GM21786 (cell line): ENCODE results near the gene TENT5A.
A peak's percentile ranks its signal among the peaks of the same experiment; 100 is the strongest.

Experiments used
- ATAC-seq: cut with Tn5 transposase; IDR thresholded peaks from one replicate; pipeline ENCODE4 v1.9.1; 2021; ENCODE audit not compliant: unreplicated experiment

The TENT5A gene

DNA sequence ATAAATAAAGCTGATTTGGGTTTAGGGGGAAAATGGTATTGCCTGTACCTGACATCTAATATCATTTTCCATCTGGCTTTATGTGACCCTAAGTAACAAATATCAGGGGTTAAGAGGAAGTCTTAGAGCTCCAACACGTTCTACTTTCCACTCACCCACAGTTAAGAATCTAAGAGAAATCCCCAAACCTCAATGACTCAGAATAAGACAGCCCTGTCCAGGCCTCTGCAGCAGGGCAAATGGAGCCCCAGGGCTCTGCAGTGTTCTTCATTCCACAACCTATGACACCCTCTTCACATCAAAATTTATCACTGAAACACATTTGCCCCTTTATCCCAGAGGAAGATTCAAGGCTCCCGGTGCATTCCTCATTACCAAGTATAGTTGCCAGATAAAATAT is 20.3 kb upstream of the TENT5A start:
- peak; percentile 99 for ATAC-seq

DNA sequence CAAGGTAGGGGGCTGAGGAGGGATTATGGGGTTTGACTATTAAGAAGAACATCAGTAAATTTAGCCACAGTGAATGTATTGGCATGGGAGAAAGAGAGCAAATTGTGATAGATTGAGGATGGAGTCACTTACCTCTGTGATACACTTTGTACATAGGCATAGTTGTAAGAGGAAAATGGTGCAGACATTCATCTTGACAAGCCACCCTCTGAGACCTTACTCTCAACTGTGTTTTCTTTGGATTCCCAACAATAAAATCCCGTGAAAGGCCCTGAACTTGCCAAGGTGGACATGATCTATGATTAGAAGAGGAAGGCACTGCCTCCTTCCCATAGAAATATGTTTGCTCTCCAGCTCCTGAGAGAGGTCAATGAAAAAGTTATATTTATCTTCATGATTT is 18.6 kb upstream of the TENT5A start:
- ATAC-seq: no peak

DNA sequence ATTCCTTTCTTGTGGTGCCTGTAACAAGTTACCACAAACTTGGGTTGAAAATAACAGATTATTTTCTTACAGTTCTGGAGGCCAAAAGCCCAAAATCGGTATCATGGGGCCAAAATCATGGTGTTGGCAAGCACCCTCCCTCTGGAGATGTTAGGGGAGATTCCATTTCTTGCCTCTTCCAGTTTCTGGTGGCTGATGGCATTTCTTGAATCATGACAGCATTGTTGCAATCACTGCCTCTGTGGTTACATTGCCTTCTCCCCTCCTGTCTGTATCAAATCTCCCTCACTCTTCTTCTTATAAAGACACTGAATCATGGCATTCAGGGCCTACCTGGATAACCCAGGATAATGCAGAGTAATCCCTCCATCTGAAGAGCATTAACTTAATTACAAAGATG is 17.9 kb upstream of the TENT5A start:
- no peak for ATAC-seq

DNA sequence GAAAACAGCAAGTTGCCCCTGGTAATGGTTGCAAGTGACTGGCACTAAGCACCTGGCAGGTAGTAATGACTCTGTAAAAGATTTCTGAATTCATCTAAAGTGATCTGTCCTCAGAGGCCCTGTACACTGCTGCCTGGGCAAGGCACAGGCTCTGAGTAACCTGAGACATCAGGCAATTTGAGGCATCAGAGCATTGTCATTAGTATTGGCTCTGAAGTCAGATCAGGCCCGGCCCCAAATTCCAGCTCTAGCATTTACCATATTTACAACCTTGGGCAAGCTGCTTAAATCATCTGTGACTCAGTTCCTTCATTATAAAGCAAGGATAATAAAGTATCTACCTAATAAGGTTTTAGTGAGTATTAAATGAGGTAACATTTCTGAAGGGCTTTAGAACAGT is 17.3 kb upstream of the TENT5A start:
- ATAC-seq: no peak

DNA sequence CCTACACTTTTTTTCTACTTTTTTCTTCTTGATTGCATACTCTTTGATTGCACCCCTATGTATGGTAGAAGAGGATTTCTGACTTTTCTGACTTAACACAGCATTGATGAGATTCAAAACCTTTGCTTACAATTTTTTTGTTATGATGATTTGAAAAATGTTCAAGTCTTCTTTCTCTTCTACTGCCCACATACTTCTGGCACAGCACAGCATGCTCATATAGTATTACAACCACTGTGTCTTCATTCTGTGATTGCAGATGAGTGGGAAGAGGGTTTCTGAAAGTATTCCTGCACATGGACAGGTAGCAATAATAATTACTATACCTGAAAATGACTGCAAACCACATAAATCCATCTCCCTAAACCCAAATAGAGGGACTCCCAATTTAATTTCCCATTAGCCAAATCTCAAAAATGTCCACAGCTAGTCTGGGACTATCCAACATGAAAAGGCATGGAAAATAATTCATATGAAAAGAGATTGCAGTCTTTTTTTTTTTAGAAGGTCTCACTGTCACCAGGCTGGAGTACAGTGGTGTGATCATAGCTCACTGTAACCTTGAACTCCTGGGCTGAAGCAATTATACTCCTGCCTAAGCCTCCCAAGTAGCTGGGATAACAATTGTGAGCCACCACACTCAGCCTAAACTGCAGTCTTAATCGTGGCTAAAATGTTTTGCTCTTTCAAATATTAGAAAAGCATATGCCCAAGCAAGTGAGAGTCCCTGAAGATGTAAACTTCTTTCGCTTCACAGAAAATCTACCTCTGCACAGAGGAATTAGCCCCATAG is 15.9 kb upstream of the TENT5A start:
- no peak for ATAC-seq

- ATAC-seq: no peak
These were observed 14.8 kb upstream of the TENT5A start for GRCh38 chr6:81767163-81767891.

GRCh38 chr6:81766482-81767069 is 14.1 kb upstream of the TENT5A start:
- ATAC-seq: peak; percentile 71

DNA sequence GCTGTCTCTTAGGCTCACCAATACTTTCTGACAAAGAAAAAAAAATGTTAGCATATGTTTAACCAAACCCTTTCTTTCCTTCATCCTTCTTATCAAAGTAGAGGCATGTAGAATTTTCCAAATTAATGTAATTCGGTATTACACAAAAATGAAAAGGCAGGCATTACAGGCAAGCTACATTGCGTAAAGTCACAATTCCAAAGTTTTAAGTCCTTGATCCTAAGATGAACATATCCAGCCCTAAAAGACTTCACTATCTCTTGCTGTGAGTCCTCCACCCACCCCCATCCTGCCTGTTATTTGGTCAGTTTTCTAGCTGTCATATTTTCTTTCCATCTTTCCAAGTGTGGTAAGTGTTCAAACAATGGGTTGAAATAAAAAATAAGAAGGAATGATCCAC is 12.1 kb upstream of the TENT5A start:
- no peak for ATAC-seq

DNA sequence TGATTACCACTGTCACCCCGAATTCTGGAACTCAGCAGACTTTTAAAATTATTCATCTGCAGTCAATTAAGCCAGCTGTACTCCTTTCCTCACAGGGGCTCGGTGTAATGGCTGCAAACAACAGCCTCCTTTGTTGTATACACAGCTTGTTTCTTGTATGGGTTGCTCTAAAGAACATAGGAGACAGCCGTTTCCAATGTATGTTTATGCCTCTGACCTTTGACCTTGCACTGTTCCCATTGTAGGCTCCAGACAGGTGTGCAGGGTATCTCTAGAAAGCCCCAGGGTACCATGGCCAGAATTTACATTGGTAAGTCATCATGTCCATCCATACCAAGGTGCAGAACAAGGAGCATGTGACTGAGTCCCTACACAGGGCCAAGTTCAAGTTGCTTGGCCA is 11.5 kb upstream of the TENT5A start:
- no peak for ATAC-seq

DNA sequence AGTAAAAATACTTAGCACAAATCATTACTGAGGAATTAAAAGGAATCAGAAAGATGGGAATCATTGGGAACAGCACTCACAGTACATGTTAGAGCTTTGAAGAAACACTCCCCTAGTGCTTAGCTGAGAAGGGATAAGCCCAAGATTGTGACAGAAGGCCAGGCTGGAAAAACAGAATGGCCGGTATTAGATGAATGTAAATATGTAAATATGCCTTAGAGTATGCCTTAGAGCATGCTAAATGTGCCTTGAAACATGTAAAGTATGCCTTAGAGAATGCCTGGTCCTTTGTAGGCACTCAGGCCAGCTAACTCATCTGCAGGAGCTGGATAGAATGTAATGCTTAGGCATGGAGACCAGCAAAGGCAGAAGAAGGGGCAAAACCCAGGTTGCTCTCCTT is 10.6 kb upstream of the TENT5A start:
- no peak for ATAC-seq

DNA sequence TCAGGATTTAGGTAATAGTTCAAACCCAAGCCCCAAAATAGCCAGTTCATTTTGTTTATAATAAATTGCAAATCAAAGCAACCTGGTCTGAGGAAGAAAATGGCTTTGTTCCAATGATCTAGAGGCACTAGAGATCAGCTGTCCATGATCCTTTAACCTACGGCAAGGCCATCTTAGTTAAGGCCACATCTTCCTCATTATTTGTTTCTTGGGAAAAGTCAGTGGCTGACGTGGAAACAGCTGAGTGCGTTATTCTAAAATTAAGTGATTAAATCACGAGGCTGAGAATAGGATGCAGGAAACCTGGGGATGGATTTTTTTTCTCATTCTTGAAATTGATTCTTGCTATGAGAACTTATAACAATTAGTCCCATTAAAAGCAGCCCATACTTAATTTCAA is 10.1 kb upstream of the TENT5A start:
- no peak for ATAC-seq

DNA sequence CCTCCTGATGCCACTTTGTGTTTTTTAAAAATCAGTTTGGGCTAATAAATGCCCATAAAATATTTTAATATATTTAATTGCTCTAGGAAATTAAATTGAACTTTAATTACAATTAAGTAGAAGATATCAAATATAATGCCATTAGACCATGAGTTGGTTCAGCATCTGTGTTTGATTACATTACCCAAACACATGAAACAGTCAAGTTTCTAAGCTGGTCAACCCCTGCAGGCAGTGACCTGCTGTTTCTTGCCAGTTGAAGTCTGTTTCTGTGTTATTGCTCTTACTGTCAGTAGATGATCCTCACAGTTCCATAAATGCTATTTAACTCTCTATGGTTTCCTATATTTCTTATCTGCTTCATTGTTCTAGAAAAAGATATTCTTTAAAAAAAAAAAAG is 9.7 kb upstream of the TENT5A start:
- ATAC-seq: no peak

- ATAC-seq: no peak
These were observed 8.7 kb upstream of the TENT5A start for GRCh38 chr6:81761197-81761596.

DNA sequence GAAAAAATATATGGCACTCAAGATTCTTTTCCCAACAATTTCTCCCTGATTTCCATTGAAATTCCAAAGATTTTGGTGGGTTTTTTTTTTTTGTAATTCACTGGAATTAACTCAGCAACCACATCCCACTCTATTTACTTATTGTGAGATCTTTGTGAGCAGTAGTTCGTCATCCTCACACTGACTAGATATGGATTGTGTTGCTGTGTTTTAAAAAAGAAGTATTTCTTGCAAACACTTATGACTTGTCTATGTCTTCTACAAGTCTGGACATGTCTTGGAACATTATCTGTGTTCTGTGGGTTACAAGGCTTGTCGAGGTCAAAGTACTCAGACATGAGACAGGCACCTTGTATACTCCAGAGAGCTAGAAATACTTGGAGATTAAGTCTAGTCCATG is 7.3 kb upstream of the TENT5A start:
- ATAC-seq: peak; percentile 60

- no peak for ATAC-seq
These were observed 5.7 kb upstream of the TENT5A start for GRCh38 chr6:81758221-81758620.

- no peak for ATAC-seq
These were observed 4.2 kb upstream of the TENT5A start for GRCh38 chr6:81756690-81757089.

GRCh38 chr6:81755551-81755950 is 3.1 kb upstream of the TENT5A start:
- ATAC-seq: no peak

GRCh38 chr6:81754906-81755305 is 2.4 kb upstream of the TENT5A start:
- ATAC-seq: no peak

DNA sequence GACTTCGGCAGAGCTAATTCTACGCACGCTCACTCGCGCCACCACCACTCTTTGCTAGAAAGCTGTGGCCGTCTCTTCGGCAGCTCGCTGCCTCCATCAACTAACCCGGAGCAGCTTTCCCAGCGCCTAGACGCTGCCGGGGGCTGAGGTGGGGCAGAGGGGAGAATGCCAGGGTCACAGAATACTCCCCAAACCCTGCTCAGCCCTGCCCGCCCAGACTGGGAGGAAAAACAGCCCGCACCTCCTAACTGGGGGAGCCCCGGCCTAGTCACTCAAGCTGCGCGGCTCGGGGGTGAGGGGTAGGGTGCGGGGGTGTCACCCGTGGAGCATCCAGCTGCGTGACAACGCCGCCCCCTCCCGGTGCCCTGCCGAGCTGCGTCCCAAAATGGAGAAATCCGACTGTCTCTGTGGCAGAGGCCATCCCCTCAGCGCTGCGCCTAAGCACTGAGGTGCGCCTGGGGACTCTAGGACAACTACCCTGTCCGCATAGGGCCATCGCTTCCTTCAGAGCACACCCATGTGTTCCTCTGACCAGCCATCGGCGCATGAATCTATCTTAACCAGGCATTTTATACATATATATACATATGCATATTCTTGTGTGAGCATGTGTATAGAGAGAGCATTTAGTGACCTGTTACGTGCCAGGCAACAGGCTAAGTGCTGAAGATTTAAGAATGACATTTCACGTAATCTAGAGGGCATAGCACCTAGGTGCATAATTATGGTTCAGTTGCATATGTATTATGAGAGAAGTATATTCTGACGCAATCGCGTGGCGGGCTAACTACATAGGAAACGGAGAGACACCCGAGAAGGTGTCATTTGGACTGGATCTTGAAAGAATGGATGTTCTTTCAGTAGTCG is 1.5 kb upstream of the TENT5A start:
- ATAC-seq: peak; percentile 34

DNA sequence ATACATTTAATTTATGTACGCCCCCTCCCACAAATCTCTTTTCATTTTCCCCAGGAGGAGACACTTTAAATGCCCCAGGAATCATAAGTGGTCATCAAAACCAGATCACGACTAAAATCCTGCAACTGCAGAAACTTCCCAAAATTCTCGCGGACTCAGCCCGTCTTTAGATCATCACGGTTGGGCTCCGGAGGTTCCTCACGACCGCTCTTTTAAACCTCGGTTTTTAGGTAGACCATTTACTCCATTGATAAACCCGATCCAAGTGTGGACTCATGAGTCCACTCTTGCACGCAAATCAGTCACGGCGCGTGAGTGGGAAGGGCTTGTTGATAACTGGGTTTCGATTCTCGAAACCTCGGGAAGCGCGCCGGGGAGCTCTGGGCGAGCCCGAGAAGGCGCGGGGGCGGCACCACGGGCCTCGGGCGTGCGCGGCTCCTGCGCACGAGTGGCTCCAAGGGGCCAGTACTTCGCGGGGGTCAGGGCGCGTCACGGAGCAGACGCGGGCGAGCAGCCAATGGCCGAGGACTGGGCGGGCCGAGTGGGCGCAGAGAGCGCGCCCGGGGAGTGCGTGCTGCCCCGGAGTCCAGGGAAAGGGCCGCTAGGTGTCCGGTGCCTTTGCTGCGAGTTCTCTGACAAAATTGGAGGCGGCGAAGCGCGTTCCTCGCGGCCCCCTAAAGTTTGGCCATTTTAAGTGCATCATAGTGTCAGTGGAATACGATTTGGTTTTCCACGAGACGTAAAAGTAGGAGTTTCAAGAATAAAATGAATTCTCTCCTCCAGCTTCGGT is 635 bp upstream of the TENT5A start:
- ATAC-seq: peak; percentile 34
